Gastrocnemius medialis (tissue), 4 donors: Measurements from ENCODE around the gene SLC25A26.

Source experiments
- POLR2A ChIP-seq, 2 donors: fragments of 450-650 bp; IDR thresholded peaks; one replicate each; pipeline ENCODE4 v1.6.1; 2017; ENCODE audit warnings: antibody characterized with exemption in 2 of 2, mild to moderate bottlenecking in 2 of 2, moderate library complexity in 2 of 2
- TF ChIP-seq, protein P1 (sequence below), 5 experiments: fragments of 450-650 bp in 3 of 5; fragments of 200-600 bp in 2 of 5; sonication (generic) in 2 of 5; IDR thresholded peaks in 4 of 5; conservative IDR thresholded peaks in 1 of 5; 1 replicate in 4 of 5; 2 replicates in 1 of 5; pipeline ENCODE4 v1.5.1; 2016 to 2019; ENCODE audit warnings: antibody characterized with exemption in 5 of 5, mild to moderate bottlenecking in 3 of 5, moderate library complexity in 3 of 5

DNA sequence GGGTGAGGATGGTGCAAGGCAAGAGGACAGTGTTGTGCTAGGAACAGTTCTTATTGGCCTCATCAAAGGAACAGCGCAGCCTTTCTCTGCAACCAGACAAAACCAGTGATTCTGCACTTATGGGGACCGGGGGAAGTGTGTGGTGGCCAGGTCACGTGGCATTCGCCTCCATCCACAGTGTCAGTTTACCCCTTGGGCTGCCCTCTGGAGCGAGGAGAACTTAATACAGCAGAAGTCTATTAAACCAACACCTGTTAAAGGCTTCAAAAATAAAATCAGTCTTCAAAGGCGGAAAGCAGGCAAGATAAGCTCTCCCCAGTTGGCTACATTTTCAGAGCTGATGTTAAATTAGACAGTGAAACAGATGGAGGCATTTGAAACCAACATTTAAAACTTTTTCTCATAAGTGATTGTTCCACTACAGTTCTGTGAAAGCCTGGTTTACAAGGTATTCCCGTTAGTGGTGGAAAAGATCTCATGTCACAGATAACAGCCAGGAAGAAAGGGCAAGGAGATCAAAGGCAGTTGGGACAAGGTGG is 204.8 kb downstream of the SLC25A26 start:
- TF ChIP-seq, protein P1, sequence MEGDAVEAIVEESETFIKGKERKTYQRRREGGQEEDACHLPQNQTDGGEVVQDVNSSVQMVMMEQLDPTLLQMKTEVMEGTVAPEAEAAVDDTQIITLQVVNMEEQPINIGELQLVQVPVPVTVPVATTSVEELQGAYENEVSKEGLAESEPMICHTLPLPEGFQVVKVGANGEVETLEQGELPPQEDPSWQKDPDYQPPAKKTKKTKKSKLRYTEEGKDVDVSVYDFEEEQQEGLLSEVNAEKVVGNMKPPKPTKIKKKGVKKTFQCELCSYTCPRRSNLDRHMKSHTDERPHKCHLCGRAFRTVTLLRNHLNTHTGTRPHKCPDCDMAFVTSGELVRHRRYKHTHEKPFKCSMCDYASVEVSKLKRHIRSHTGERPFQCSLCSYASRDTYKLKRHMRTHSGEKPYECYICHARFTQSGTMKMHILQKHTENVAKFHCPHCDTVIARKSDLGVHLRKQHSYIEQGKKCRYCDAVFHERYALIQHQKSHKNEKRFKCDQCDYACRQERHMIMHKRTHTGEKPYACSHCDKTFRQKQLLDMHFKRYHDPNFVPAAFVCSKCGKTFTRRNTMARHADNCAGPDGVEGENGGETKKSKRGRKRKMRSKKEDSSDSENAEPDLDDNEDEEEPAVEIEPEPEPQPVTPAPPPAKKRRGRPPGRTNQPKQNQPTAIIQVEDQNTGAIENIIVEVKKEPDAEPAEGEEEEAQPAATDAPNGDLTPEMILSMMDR (IDR thresholded peaks at IDR 0.05 in 4 of 5, conservative IDR thresholded peaks at IDR 0.05 in 1 of 5), result no peak
- no peak for TF ChIP-seq POLR2A (IDR thresholded peaks at IDR 0.05)
